ENCODE results near the gene DYRK1A. TPM values are rescaled to one million over a fixed set of nuclear protein-coding genes. Genes with fewer than 3 reads are reported as not detected.
A peak's percentile ranks its signal among the peaks of the same experiment; 100 is the strongest.

The DYRK1A gene
- total RNA-seq, 2 experiments from 2014 or later, result 51.1 to 76.9 TPM

DNA sequence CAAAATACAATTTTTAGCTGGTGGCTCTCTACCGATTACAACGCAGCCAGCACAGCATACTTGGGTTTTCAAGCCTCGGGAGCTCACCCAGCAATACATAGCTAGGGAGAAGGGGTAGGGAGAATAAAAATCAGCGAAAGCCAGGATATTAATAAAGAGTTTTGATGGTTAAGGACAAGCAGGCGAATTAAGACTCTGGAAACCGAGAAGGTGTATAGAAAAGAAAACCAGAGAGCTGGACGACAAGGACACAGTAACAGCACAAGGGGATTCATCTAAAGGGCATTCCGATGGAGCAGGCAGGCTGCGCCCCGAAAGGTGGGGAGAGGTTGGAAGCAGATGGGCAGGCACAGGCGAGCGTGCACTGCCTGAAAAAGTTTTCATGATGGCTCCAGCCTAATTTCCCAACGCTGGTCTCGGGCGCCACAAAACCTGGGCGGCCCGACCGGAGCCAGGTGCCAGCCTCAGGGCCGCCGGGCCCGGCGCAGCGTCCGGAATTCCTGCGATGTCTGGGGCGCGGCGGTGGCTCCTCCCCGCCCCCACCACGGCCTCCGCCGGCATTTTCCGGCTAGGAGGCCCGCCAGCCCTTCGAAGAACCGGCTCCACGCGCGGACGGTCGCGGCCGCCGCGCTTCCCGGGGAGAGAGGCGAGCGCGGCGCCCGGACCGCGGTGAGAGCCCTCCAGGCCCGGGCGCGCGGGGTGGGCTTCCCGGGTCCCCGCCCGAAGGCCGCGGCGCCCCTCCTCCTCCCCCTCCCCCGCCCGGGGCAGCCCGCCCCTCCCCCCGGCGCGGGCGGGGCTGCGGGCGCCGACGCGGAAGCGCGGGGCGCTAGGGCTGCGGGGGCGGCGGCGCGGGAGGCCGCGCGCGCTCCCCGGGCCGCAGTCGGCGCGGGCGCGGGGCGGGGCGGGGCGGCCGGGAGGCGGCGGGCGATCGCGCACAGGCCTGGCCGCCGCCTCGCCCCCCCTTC lies 774 bp upstream of the DYRK1A start:
- intact Hi-C loops (cut with DNase I, micrococcal nuclease), result loop anchor here (1.0 to 10.0 kb wide), 16 partner anchors 69 to 1982 kb away; partner anchors contain the start of genes PIGP (in 2 of the 2), TTC3 (in 2 of the 2), VPS26C (in 2 of the 2) and DOP1B (in 1 of the 2)
- DNase-seq (peak; percentile 76), ATAC-seq (peak; percentile 5)
- CTCF ChIA-PET, result interaction anchor here (1.3 kb wide), 1 partner anchor 99 kb away, joined by 3 read pairs; no protein-coding TSS in a partner anchor
- no peaks in the 10 kb centered on the region for H3K27me3 Mint-ChIP-seq
- POLR2A ChIA-PET, result interaction anchor here (0.5 to 2.8 kb wide), 4 partner anchors 54 to 198 kb away, joined by 3 to 17 read pairs (median 9); partner anchors contain the start of gene VPS26C
- peak overlapping the region; percentile 98 for H3K27ac Mint-ChIP-seq
- no peaks in the 10 kb centered on the region for H3K9me3 Mint-ChIP-seq (ENCODE audit: low read depth)
- H3K36me3 Mint-ChIP-seq (ENCODE audit: low read depth), result peaks cover 12% of the 10 kb centered on the region
- H3K4me3 Mint-ChIP-seq, result peak overlapping the region; percentile 99
- peaks cover 33% of the 10 kb centered on the region for H3K4me1 Mint-ChIP-seq

DNA sequence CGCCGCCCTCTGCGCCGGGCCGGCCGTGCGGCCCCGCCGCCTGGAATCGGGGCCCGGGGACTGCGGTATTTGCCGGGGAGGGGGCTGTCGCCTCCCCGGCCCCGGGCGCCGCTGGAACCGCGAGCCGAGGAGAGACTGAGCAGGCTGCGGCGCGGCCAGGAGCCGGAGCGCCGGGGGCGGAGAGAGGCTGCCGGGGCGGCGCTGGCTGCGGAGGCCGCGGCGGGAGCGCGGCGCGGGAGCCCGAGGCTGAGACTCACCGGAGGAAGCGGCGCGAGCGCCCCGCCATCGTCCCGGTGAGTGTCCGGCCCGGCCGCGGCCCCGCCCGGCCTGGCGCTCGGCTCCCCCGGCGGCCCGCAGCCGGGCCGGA lies 746 bp downstream of the DYRK1A start:
- Mint-ChIP-seq H3K9me3 (ENCODE audit: low read depth) (no peaks in the 10 kb centered on the region), H3K27me3 (no peaks in the 10 kb centered on the region), H3K4me1 (peaks cover 46% of the 10 kb centered on the region), H3K4me3 (peak overlapping the region; percentile 99), H3K36me3 (ENCODE audit: low read depth) (peaks cover 12% of the 10 kb centered on the region), H3K27ac (no peak overlapping the region)
- ChIA-PET CTCF (no interaction called here), POLR2A (interaction anchor here (1.4 kb wide), 1 partner anchor 100 kb away, joined by 7 read pairs; the partner anchor contains the start of gene VPS26C)
- intact Hi-C loops (cut with DNase I, micrococcal nuclease), result loop anchor here (2.0 to 10.0 kb wide), 12 partner anchors 67 to 1980 kb away; partner anchors contain the start of genes DOP1B (in 1 of the 2), HLCS (in 1 of the 2), HMGN1 (in 1 of the 2) and PIGP (in 1 of the 2)
- DNase-seq (peak; percentile 57), ATAC-seq (no peak)

DNA sequence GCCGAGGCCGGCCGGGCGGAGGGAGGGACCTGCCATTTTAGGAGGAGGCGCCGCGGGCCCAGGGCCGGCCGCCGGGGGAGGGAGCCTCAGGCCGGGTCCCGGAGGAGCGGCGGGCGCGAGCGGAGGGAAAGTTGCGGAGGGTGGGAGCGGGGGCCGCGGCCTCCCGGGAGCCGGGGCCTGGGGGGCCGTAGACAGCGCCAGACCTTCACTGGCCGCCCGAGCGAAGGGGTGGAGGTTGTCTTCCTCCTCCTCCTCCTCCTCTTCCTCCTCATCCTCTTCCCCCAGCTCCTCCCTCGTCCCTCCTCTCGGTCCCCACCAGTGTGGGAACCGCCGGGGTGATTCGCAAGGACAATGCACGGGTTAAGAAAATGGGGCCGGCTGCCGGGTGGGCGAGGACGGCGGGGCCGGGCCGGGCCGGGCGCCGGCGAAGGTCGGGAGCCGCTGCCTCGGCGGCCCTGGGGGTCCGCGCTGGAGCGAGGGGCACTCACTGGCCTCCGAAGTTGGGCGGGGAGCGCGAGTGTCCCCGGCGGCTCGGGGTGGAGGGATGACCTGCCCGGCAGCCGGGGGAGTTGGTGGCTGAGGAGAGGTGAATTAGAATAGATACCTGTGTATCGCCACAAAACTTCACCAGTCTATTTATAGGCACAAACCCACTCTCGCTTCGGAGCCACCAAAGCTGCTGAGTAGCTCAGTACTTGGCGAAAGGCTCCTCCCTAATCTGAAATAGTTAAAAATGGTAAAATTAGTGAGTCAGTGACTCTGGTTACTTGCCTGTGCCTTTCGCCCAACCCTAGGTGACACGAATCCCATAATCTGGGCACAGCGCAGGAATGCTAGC lies 1.3 kb downstream of the DYRK1A start:
- Mint-ChIP-seq H3K36me3 (ENCODE audit: low read depth) (peaks cover 12% of the 10 kb centered on the region), H3K4me1 (peaks cover 51% of the 10 kb centered on the region)

DNA sequence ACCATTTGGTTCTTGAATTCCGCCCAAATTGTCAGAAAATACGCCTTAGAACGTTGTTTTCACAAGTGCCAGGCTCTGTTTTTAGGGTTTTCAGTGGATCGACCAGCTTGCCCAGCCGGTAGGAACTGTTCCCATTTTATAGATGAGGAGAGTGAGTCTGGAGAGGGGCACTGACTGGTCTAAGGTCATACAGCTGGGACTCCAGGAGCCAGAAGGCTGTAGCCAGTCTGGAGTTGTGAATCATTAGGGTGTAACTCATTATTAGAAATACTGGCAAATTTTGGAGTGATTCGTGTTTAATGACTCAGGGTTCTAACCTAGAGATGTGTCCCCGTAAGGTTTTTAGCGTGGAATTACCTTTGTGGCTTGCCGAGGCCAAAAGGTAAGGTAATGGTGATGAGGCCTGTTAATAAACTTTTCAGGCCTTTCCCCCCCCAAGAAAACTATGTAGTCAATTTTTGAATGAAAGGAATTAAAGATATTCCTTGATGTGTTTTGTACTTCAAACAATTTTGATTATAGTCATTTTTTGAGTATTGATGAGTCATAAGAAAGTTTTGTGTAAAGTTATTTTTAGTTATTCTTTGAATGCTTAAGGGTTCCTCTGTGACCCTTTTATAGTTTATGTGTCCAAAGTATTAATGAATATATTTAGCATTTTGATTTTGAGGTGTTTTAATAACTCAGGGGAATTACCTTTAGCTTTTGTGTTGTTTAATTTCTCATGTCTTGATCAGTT lies 2.1 kb downstream of the DYRK1A start:
- peaks cover 59% of the 10 kb centered on the region for H3K4me1 Mint-ChIP-seq
- H3K36me3 Mint-ChIP-seq (ENCODE audit: low read depth), result peaks cover 12% of the 10 kb centered on the region
- peak overlapping the region; percentile 94 for H3K27ac Mint-ChIP-seq
- CTCF ChIA-PET, result interaction anchor here (0.6 to 2.4 kb wide), 6 partner anchors 39 to 229 kb away, joined by 3 to 12 read pairs (median 4); no protein-coding TSS in a partner anchor
- POLR2A ChIA-PET, result interaction anchor here (0.8 to 1.4 kb wide), 4 partner anchors 39 to 195 kb away, joined by 3 to 7 read pairs (median 4); partner anchors contain the start of gene VPS26C
- H3K9me3 Mint-ChIP-seq (ENCODE audit: low read depth), result no peaks in the 10 kb centered on the region
- intact Hi-C loops (cut with DNase I, micrococcal nuclease), result loop anchor here (2.0 to 10.0 kb wide), 8 partner anchors 196 to 1979 kb away; partner anchors contain the start of genes DOP1B (in 1 of the 2), HLCS (in 1 of the 2), HMGN1 (in 1 of the 2) and PIGP (in 1 of the 2)
- H3K4me3 Mint-ChIP-seq, result peak overlapping the region; percentile 99
- no peaks in the 10 kb centered on the region for H3K27me3 Mint-ChIP-seq
- ATAC-seq (no peak), DNase-seq (no peak)

More for the DNA sequence above, 1.3 kb downstream of the DYRK1A start:
- Mint-ChIP-seq H3K9me3 (ENCODE audit: low read depth) (no peaks in the 10 kb centered on the region), H3K27ac (peak overlapping the region; percentile 94), H3K27me3 (no peaks in the 10 kb centered on the region), H3K4me3 (peak overlapping the region; percentile 99)
- ATAC-seq (peak; percentile 5), DNase-seq (peak; percentile 61)
- intact Hi-C loops (cut with DNase I, micrococcal nuclease), result loop anchor here (2.0 to 10.0 kb wide), 13 partner anchors 67 to 1979 kb away; partner anchors contain the start of genes DOP1B (in 1 of the 2), HLCS (in 1 of the 2), HMGN1 (in 1 of the 2) and PIGP (in 1 of the 2)
- CTCF ChIA-PET, result interaction anchor here (1.0 to 2.4 kb wide), 2 partner anchors 40 to 196 kb away, joined by 3 to 8 read pairs; no protein-coding TSS in a partner anchor
- POLR2A ChIA-PET, result interaction anchor here (0.8 to 1.4 kb wide), 2 partner anchors 101 to 196 kb away, joined by 3 to 7 read pairs; partner anchors contain the start of gene VPS26C

DNA sequence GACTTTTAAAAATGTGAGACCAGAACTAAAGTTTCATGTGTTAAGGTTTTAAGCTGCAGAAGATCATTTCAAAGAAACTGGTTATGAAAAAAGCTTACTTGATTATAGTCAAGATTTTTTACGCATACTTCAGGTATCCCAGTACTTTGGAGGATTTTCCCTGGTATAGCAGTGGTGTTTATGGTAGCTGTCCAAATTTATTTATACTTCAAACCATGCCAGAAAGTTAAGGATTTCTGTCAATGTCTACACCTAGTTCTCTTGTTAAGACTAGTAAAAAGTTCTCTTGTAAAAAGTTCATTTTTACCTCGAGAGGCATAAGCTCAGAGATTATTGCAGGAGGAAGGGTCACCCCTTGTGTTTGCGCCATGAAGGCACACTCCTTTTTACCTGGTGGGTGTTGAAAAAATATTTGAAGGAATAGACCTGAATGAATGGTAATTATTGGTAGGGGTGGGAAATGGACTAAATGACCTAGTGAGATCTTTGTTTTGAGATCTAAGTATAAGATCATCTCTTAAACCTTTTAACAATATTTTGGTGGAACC lies 2.8 kb downstream of the DYRK1A start:
- Mint-ChIP-seq H3K4me1 (peaks cover 61% of the 10 kb centered on the region), H3K27ac (peak overlapping the region; percentile 94), H3K27me3 (no peaks in the 10 kb centered on the region), H3K4me3 (peak overlapping the region; percentile 99), H3K9me3 (ENCODE audit: low read depth) (no peaks in the 10 kb centered on the region), H3K36me3 (ENCODE audit: low read depth) (peaks cover 12% of the 10 kb centered on the region)
- intact Hi-C loops (cut with DNase I, micrococcal nuclease), result loop anchor here (2.0 to 10.0 kb wide), 8 partner anchors 195 to 1978 kb away; partner anchors contain the start of genes DOP1B (in 1 of the 2), HLCS (in 1 of the 2), HMGN1 (in 1 of the 2) and PIGP (in 1 of the 2)
- POLR2A ChIA-PET, result interaction anchor here (0.8 to 1.4 kb wide), 2 partner anchors 39 to 95 kb away, joined by 3 to 4 read pairs; no protein-coding TSS in a partner anchor
- CTCF ChIA-PET, result interaction anchor here (0.6 to 2.4 kb wide), 5 partner anchors 39 to 229 kb away, joined by 3 to 12 read pairs (median 4); no protein-coding TSS in a partner anchor
- ATAC-seq (no peak), DNase-seq (no peak)

DNA sequence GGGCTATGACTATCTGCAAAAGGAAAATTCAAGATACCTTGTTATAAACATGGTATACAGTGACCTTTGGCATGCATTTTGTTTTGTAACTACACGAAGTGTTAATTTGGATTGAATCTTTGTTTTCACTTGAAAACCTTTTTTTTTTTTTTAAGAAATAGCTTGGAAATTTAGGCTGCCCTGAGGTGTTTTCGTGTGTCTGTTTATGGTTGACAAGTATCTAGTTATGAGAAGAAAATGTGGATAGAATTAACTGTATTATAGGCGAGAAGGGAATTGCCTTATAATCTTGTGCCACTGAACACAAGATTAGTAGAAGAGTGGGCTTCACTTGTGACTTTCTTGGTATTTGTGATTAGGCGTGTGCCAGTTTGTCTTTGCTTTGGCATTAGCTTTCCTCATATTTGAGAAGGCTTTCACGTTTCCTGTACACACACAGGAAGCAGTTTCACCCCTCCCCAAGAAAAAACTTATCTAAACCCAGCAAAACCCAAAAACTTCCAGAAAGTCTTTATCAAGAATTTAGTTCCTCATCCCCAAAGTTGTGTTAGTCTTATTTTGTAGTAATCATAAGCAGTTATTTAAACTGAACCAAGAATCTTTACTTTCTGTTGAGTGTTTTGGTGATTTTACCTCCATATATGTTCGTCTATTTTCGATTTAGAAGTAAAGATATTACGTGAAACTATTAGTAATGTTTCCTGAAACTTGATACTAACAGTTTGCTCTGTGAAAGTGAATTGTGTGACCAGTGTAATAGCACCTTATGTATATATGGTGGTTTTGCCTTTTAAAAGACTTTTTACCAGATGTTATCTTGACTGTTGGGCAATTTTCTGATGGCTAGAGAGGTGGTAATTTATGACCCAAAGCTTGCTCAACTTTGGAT lies 3.8 kb downstream of the DYRK1A start:
- Mint-ChIP-seq H3K9me3 (ENCODE audit: low read depth) (no peaks in the 10 kb centered on the region), H3K27ac (peak overlapping the region; percentile 94), H3K4me3 (peak overlapping the region; percentile 99), H3K27me3 (no peaks in the 10 kb centered on the region), H3K36me3 (ENCODE audit: low read depth) (peaks cover 12% of the 10 kb centered on the region), H3K4me1 (peaks cover 63% of the 10 kb centered on the region)
- POLR2A ChIA-PET, result interaction anchor here (0.5 to 1.6 kb wide), 5 partner anchors 38 to 193 kb away, joined by 3 to 6 read pairs (median 4); no protein-coding TSS in a partner anchor
- intact Hi-C loops (cut with DNase I, micrococcal nuclease), result loop anchor here (1.0 to 2.0 kb wide), 6 partner anchors 14 to 91 kb away; no protein-coding TSS in a partner anchor
- ATAC-seq (peak; percentile 10), DNase-seq (no peak)
- CTCF ChIA-PET, result interaction anchor here (1.0 to 2.4 kb wide), 8 partner anchors 9 to 94 kb away, joined by 3 to 12 read pairs (median 4); no protein-coding TSS in a partner anchor

DNA sequence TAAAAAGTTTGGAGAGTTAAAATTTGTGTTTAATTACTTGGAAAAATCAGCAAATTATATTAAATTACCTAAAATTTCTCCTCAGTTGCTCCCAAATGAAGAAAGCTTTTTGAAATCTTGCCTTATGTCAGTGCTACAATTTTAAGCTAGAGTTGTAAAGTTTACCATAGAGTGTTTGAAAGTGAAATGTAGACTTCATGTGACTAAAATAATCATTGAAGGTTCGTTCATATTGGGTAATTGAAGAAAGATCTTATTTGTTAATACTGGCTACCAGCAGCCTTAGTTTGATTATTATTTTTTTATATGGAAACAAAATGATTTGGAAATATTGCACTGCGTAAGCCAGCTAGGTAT lies 4.4 kb downstream of the DYRK1A start:
- Mint-ChIP-seq H3K36me3 (ENCODE audit: low read depth) (peaks cover 15% of the 10 kb centered on the region), H3K4me1 (peaks cover 66% of the 10 kb centered on the region), H3K27ac (peak overlapping the region; percentile 94), H3K9me3 (ENCODE audit: low read depth) (no peaks in the 10 kb centered on the region), H3K4me3 (peak overlapping the region; percentile 99), H3K27me3 (no peaks in the 10 kb centered on the region)
- ChIA-PET POLR2A (interaction anchor here (0.9 to 1.6 kb wide), 3 partner anchors 10 to 193 kb away, joined by 3 to 6 read pairs (median 4); no protein-coding TSS in a partner anchor), CTCF (interaction anchor here (1.0 to 2.0 kb wide), 8 partner anchors 8 to 126 kb away, joined by 3 to 10 read pairs (median 4); no protein-coding TSS in a partner anchor)
- intact Hi-C loops (cut with DNase I, micrococcal nuclease), result loop anchor here (2.0 kb wide), 4 partner anchors 14 to 90 kb away; no protein-coding TSS in a partner anchor
- ATAC-seq, result no peak
- no peak for DNase-seq

DNA sequence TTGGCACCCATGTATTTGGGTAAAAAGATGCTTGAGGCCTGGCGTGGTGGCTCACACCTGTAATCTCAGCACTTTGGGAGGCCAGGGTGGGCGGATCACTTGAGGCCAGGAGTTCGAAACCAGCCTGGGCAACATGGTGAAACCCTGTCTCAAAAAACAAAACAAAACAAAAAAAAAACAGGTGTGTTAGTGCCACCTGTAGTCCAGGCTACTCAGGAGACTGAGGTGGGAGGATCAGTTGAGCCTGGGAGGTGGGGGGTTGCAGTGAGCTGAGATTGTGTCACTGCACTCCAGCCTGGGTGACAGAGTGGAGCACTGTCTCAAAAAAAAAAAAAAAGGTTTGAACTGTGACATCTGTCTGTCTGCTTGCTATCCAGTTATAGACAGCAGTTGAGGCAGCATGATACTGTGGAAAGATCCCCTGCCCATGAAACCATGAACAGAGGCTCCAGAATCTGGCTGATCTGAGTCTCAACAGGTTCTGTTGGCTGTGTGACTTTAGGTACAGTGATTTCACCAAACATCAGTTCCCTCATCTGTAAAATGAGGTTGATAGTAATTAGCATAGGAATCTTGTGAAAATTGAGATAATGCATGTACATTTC lies 5.7 kb downstream of the DYRK1A start:
- POLR2A ChIA-PET, result interaction anchor here (0.9 to 1.2 kb wide), 2 partner anchors 9 kb away, joined by 3 to 4 read pairs; no protein-coding TSS in a partner anchor

More for the DNA sequence above, 5.7 kb downstream of the DYRK1A start:
- Mint-ChIP-seq H3K36me3 (ENCODE audit: low read depth) (peaks cover 12% of the 10 kb centered on the region), H3K4me3 (no peak overlapping the region), H3K27me3 (no peaks in the 10 kb centered on the region), H3K4me1 (peaks cover 74% of the 10 kb centered on the region), H3K9me3 (ENCODE audit: low read depth) (no peaks in the 10 kb centered on the region), H3K27ac (peak overlapping the region; percentile 63)
- no peak for ATAC-seq
- CTCF ChIA-PET, result interaction anchor here (0.6 to 3.0 kb wide), 9 partner anchors 10 to 127 kb away, joined by 3 to 14 read pairs (median 4); no protein-coding TSS in a partner anchor
- peak; percentile 15 for DNase-seq
- intact Hi-C loops (cut with DNase I, micrococcal nuclease), result no loop called here

Data from activated CD4-positive, alpha-beta T cell treated with anti-CD3 and anti-CD28 coated beads for 36 hours (primary cell).